ENCODE measurements around the gene MGAT3. TPM values are rescaled to one million over a fixed set of nuclear protein-coding genes. Genes with fewer than 3 reads are reported as not detected.
A peak's percentile ranks its signal among the peaks of the same experiment; 100 is the strongest.

The MGAT3 gene
- total and polyA plus RNA-seq, 2 of the 13 experiments (the other 11 are each of a cell fraction or from before 2014, with no cell fraction given) = 0.11 to 0.15 TPM

DNA sequence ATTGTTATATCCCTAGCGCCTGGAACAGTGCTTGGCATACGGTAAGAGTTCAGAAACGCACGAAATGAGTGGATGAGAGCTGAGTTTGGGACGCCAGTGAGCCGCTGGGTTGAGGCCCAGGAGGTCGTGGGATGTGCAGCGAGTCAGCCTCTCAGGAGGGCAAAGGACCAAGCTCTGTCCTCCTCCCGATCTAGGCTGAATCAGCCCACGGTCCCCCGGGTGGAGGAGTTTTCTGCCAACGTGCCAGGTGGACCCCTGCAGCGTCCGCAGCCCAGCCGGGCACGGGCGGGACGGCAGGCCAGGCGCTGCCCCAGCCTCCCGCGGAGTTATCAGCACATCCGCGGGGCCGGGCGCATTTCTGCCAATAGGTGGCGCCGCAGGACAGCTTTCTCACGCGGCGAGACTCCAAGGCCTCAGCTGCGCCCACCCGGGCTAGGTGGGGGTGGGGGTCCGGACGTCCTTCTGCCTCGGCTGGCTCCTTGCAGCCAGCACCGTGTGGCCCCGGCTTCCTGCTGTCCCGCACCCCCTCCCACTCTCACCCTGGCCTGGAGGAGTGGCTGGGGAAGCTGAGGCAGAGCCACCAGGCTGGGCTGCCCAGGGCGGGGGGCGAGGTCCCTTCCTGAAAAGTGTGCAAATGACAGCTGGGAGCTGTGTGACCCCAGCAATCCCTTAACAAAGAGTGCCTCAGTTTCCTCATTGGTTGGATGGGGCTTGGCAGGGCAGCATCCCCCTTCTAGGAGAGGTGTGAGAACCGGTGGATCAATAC lies 78.0 kb downstream of the MGAT3 start (continued):
- TF ChIP-seq SP4 (CRISPR knock-in tag; IDR thresholded peaks at IDR 0.05) (no peak), ZNF143 (CRISPR knock-in tag; IDR thresholded peaks at IDR 0.05) (no peak), ERF (CRISPR knock-in tag; IDR thresholded peaks at IDR 0.05) (no peak), KAT8 (CRISPR knock-in tag; IDR thresholded peaks at IDR 0.05) (0 out of 2 replicates have a peak, but pooled peaks have one; percentile 26), IKZF4 (CRISPR knock-in tag; IDR thresholded peaks at IDR 0.05; ENCODE audit: borderline replicate concordance, low read depth, not compliant biosample characterization) (peak; percentile 35), FOXM1 (CRISPR knock-in tag; IDR thresholded peaks at IDR 0.05) (no peak), RBM39 (IDR thresholded peaks at IDR 0.05; ENCODE audit: low read depth, low read length, poor library complexity, severe bottlenecking) (peak; percentile 56), HNRNPK (IDR thresholded peaks at IDR 0.05; ENCODE audit: low read depth, low read length, poor library complexity, severe bottlenecking) (peak; percentile 19), TCF7L2 (IDR thresholded peaks at IDR 0.05; ENCODE audit: low read depth, low read length) (no peak), ZZZ3 (CRISPR knock-in tag; IDR thresholded peaks at IDR 0.05; ENCODE audit: borderline replicate concordance) (no peak; the same call in 1 of the 2 replicates), POLR2AphosphoS2 (IDR thresholded peaks at IDR 0.05; ENCODE audit: low read depth, low read length) (no peak), ZNF333 (CRISPR knock-in tag; IDR thresholded peaks at IDR 0.05; ENCODE audit: borderline replicate concordance) (0 out of 2 replicates have a peak, but pooled peaks have one; percentile 23)
- TF ChIP-seq, protein P1, sequence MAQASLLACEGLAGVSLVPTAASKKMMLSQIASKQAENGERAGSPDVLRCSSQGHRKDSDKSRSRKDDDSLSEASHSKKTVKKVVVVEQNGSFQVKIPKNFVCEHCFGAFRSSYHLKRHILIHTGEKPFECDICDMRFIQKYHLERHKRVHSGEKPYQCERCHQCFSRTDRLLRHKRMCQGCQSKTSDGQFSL (CRISPR knock-in tag; IDR thresholded peaks at IDR 0.05) = no peak
- TF ChIP-seq, protein P2, sequence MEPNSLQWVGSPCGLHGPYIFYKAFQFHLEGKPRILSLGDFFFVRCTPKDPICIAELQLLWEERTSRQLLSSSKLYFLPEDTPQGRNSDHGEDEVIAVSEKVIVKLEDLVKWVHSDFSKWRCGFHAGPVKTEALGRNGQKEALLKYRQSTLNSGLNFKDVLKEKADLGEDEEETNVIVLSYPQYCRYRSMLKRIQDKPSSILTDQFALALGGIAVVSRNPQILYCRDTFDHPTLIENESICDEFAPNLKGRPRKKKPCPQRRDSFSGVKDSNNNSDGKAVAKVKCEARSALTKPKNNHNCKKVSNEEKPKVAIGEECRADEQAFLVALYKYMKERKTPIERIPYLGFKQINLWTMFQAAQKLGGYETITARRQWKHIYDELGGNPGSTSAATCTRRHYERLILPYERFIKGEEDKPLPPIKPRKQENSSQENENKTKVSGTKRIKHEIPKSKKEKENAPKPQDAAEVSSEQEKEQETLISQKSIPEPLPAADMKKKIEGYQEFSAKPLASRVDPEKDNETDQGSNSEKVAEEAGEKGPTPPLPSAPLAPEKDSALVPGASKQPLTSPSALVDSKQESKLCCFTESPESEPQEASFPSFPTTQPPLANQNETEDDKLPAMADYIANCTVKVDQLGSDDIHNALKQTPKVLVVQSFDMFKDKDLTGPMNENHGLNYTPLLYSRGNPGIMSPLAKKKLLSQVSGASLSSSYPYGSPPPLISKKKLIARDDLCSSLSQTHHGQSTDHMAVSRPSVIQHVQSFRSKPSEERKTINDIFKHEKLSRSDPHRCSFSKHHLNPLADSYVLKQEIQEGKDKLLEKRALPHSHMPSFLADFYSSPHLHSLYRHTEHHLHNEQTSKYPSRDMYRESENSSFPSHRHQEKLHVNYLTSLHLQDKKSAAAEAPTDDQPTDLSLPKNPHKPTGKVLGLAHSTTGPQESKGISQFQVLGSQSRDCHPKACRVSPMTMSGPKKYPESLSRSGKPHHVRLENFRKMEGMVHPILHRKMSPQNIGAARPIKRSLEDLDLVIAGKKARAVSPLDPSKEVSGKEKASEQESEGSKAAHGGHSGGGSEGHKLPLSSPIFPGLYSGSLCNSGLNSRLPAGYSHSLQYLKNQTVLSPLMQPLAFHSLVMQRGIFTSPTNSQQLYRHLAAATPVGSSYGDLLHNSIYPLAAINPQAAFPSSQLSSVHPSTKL (CRISPR knock-in tag; IDR thresholded peaks at IDR 0.05) = peak; percentile 23; the same call in 1 of the 2 replicates
- TF ChIP-seq, protein P3, sequence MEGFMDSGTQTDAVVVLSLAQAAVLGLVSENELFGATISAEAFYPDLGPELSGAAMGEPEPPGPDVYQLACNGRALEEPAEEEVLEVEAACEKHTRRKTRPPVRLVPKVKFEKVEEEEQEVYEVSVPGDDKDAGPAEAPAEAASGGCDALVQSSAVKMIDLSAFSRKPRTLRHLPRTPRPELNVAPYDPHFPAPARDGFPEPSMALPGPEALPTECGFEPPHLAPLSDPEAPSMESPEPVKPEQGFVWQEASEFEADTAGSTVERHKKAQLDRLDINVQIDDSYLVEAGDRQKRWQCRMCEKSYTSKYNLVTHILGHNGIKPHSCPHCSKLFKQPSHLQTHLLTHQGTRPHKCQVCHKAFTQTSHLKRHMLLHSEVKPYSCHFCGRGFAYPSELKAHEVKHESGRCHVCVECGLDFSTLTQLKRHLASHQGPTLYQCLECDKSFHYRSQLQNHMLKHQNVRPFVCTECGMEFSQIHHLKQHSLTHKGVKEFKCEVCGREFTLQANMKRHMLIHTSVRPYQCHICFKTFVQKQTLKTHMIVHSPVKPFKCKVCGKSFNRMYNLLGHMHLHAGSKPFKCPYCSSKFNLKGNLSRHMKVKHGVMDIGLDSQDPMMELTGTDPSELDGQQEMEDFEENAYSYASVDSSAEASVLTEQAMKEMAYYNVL (CRISPR knock-in tag; IDR thresholded peaks at IDR 0.05; ENCODE audit: borderline replicate concordance) = 0 out of 2 replicates have a peak, but pooled peaks have one; percentile 15
- TF ChIP-seq, protein P4, sequence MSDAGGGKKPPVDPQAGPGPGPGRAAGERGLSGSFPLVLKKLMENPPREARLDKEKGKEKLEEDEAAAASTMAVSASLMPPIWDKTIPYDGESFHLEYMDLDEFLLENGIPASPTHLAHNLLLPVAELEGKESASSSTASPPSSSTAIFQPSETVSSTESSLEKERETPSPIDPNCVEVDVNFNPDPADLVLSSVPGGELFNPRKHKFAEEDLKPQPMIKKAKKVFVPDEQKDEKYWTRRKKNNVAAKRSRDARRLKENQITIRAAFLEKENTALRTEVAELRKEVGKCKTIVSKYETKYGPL (CRISPR knock-in tag; IDR thresholded peaks at IDR 0.05) = no peak
- TF ChIP-seq, protein P5, sequence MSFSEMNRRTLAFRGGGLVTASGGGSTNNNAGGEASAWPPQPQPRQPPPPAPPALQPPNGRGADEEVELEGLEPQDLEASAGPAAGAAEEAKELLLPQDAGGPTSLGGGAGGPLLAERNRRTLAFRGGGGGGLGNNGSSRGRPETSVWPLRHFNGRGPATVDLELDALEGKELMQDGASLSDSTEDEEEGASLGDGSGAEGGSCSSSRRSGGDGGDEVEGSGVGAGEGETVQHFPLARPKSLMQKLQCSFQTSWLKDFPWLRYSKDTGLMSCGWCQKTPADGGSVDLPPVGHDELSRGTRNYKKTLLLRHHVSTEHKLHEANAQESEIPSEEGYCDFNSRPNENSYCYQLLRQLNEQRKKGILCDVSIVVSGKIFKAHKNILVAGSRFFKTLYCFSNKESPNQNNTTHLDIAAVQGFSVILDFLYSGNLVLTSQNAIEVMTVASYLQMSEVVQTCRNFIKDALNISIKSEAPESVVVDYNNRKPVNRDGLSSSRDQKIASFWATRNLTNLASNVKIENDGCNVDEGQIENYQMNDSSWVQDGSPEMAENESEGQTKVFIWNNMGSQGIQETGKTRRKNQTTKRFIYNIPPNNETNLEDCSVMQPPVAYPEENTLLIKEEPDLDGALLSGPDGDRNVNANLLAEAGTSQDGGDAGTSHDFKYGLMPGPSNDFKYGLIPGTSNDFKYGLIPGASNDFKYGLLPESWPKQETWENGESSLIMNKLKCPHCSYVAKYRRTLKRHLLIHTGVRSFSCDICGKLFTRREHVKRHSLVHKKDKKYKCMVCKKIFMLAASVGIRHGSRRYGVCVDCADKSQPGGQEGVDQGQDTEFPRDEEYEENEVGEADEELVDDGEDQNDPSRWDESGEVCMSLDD (CRISPR knock-in tag; IDR thresholded peaks at IDR 0.05; ENCODE audit: borderline replicate concordance) = no peak
